Epithelial cell of proximal tubule (primary cell): Measurements from ENCODE around the gene PDZD11. TPM values are rescaled to one million over a fixed set of nuclear protein-coding genes. Genes with fewer than 3 reads are reported as not detected.

ENCODE experiments used
- DNase-seq: peaks from one replicate; pipeline ENCODE4 v3.0.0-alpha.2; 2011; ENCODE audit warnings: low read depth
- H3K4me3 ChIP-seq: 2 replicates; pipeline ENCODE4 v1.5.1; 2011; ENCODE audit warnings: low read depth, mild to moderate bottlenecking, low read length
- total RNA-seq: library from RNA; depleted of rRNA; stranded (reverse); fragments of >200 nt; gene quantifications from 2 replicates; pipeline ENCODE4 v1.2.3, GENCODE V29; 2015
- TF ChIP-seq, protein P1 (sequence below): conservative IDR thresholded peaks from 2 replicates; pipeline ENCODE4 v1.5.1; 2012; ENCODE audit warnings: low read depth, mild to moderate bottlenecking, low read length

The PDZD11 gene
- total RNA-seq, 1 donor from 2014 or later: 63.0 TPM

GRCh38 chrX:70260104-70260503, 29.6 kb downstream of the PDZD11 start, which contains the start of gene P2RY4:
TSS of gene P2RY4 (minus strand) at chrX:70260204. CDS start at chrX:70259624, 580 bp downstream.
- DNase-seq: no peak
- no peak within 1 kb of the TSS for H3K4me3 ChIP-seq
- TF ChIP-seq, protein P1, sequence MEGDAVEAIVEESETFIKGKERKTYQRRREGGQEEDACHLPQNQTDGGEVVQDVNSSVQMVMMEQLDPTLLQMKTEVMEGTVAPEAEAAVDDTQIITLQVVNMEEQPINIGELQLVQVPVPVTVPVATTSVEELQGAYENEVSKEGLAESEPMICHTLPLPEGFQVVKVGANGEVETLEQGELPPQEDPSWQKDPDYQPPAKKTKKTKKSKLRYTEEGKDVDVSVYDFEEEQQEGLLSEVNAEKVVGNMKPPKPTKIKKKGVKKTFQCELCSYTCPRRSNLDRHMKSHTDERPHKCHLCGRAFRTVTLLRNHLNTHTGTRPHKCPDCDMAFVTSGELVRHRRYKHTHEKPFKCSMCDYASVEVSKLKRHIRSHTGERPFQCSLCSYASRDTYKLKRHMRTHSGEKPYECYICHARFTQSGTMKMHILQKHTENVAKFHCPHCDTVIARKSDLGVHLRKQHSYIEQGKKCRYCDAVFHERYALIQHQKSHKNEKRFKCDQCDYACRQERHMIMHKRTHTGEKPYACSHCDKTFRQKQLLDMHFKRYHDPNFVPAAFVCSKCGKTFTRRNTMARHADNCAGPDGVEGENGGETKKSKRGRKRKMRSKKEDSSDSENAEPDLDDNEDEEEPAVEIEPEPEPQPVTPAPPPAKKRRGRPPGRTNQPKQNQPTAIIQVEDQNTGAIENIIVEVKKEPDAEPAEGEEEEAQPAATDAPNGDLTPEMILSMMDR: no peak

- TF ChIP-seq, protein P1: no peak
- no peak for DNase-seq
- no peak overlapping the region for H3K4me3 ChIP-seq
Observed at GRCh38 chrX:70257423-70258288, 32.1 kb downstream of the PDZD11 start.

DNA sequence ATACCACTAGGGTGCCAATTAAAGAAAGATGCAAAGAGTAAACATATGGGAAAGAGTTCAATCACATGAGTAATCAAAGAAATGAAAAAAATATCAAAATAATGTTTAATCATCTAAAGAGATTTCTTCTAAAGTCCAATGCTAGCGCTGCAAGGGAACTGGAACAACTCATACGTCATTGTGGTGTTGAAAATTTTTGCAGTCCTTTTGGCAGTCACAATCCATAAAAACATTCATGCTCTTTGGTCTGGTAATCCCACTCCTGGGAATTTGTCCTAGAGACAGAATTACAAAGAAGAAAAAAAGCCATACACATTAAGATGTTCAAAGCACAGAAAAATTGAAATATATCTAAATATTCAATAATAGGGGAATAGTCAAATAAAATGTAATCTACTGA, 34.3 kb downstream of the PDZD11 start:
- DNase-seq: no peak
- TF ChIP-seq, protein P1: no peak
- H3K4me3 ChIP-seq: no peak overlapping the region

GRCh38 chrX:70254909-70255308, 34.8 kb downstream of the PDZD11 start:
- no peak for DNase-seq
- TF ChIP-seq, protein P1: no peak
- no peak overlapping the region for H3K4me3 ChIP-seq

GRCh38 chrX:70254063-70254400, 35.7 kb downstream of the PDZD11 start:
- TF ChIP-seq, protein P1: no peak
- DNase-seq: no peak
- no peak overlapping the region for H3K4me3 ChIP-seq

DNA sequence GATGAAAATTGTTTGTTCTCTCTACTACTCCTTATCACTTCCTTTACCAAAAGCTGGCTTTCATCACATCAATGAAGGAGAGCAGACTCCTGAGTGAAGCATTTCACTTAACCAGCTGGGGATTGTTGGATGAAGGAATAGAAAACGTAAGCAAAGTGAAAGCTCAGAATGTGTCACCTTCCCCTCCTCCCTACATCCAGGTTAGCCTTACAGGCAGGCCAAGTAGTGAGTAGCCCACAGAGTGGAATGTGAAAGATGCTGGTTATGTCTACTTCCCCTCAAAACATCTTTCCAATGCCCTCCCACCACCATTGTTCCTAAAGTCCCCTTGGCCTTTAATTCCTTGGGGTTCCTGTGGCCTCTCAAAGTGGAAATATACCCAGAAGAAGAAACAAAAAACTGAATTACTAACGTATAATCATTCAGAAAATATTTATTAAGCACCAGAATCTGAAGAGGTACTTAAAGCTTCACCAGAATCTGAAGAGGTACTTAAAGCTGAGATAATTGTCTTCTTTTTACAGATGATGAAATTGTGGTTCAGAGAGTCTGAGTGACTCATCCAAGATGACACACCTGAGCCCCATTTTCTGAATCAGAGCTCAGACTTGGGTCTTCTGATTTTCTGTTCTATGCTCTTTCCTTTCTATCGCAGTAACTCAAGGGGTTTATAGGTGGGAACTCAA, 36.2 kb downstream of the PDZD11 start:
- no peak for DNase-seq
- TF ChIP-seq, protein P1: no peak
- no peak overlapping the region for H3K4me3 ChIP-seq
